NCI-H2196 treated with DMSO at 0.1 percent for 48 hours (cell line): Measurements from ENCODE around the gene CDH11.

ENCODE experiments used
- DNase-seq: peaks from one replicate; lab custom pipeline; 2025; ENCODE audit not compliant: unreplicated experiment; lab: John Stamatoyannopoulos, UW

CDH11 gene

DNA sequence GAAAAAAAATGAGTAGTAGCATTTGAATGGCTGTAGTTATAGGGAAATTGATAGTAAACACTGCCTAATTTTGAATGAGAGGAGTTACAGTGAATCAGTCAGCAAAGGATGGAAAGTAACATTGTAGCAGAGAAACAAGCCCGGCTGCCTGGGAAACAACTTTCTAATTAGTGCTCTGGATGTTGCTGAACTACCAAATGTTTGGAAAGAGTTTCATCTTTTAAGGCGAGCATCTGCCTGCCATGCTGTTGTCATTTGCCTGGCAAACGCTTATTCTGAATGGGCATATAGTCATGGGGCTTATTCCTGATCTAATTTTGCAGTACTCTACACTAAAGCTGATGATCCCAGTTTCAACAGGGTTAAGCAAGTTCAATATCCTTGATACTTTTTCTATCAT is 138.6 kb downstream of the CDH11 start:
- DNase-seq = no peak

DNA sequence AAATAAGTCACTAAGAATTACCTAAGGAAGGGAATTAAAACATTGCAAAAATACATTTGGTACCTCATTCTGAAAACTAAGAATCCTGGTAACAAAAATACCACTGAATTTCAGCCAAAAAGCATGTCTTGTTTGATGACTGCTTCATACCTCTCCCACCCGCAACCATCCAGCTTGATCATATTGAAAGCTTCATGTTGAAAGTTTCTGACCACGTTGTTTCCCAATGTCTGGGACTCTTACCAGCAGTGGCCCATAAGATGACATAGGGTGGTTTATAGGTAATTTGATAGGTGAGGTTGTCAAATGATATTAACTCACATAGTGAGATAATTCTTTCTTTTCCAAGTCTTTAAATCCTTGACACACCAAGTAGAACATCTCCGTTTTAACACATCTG is 139.3 kb downstream of the CDH11 start:
- no peak for DNase-seq

DNA sequence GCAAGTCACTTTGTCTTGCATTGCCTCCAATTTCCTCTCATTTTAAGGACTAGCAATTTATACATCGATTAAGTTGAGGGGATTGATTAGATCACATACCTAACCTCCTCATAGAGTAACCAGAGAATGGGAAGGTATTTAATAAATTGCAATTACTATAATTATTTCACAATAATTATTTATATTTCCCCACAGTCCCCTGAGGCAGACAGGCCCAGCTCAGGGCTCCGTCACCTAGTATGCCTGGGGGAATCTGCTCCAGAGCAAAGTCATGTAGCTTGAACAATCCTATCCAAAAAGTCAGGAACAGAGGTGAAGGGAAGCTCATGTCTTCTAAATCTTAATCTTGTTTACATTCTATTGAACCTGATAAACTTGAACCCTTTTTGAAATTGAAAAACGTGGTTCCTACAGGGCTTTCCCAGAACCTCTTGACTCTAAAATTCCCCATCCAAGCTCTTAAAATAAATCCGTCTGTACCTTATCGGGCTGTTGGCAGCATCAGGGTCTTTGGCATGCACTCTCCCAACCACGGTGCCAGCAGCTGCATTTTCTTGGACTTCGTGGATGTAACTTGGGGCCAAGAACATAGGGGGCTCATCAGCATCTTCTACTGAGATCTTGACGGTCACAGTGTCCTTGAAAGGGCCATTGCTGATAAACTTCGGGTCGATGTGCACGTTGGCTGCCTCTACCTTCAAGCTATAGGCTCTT is 140.1 kb downstream of the CDH11 start:
- no peak for DNase-seq

DNA sequence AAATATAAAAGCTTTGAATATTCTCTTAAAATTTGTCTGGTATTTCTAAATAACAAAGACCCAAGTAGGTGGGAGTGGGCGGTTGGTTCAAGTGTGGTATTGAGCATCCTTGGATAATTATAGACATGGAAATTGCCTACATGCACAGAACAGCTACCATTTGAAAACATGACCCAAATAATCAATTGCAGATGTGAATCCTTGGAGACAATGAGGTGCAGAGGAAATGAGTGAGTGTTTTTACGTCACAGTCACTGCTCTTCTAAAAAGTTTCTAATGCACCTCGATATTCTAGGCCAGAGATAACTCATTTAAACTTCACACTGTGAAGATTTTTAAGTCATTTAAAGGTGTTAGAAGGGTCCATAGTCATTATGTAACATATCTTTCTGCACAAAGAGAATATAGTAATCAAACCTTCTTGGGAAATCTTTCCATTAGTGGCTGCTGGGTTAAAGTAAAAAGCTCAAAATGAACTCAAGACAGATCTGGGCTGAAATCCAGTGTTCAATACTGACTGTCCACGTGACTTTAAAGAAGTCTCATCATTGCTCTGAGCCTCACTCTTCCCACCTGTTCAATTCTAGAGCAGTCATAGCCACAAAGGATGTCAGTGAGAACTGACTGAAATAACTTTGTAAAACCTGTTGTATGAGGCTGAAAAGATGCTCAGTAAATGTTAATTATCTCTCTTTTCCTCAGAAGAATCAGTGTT is 144.5 kb downstream of the CDH11 start:
- no peak for DNase-seq

DNA sequence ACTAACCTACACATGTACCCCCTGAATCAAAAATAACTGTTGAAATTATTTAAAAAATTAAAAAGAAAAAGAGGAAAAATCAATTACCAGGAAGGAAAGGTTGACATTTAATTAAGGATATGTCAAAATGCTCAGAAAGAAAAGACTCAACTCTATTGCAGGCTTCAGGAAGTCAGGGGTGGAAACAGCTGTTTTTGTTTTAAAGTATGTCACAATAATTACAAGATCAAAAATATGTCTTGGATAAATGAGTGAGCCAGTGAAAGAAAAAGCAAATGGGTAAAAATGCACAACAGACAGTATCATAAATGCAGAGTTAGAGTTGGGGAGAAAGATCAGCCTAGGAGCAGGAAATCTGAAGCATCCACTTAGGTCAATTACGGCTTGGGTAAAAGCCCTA is 146.0 kb downstream of the CDH11 start:
- DNase-seq = no peak

DNA sequence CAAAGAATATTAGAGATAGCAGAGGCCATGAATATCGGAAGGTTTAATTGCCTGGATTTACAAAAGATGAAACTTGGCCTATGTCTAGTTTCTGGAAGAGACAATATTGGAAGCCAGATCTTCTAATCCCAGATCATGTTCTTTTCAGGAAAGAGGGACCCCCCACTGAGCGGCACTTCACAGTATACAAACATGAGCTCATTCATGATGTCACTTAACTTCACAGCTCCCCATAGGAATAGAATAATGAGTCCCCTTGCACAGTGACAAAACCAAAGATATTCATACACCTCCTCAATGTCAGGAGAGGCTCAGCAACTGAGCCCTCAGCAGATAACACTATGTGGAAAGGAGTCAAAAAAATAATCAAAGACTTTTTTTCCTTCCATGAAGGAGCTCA is 147.5 kb downstream of the CDH11 start:
- no peak for DNase-seq

DNA sequence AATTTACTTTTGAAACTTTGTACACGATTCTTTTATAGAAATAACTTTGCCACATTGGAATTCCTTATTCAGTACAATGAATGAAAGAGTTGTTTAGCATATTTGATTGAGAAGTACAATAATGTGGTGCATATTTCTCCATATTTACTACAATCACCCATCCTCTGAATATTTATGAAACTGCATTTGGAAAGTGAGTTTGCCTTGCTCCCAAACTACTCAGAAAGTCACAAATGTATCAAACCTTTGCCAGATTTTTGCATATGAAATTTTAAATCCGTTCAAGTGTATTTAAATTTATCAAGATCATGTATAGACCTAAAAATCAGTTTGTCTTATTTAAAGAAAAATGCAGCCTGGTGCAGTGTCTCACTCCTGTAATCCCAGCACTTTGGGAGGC is 148.7 kb downstream of the CDH11 start:
- DNase-seq = no peak

DNA sequence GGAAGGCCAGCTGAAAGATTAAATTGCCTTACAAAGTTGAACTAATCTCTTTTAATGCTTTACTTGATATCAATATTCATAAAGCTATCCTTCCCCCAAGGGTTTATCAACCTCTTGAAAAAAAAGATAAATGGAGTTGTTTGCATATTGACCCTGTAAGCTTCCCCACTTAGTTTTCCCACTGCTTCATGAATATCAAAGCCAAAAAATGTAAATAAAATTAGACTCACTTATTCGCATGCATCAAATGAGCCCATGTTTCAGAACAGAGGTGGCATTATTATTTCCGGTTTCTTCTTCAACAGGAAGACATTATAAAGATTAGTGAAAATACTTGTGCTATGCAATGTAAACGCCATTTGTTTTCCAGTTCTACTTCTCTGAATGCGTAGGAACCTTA is 150.7 kb downstream of the CDH11 start:
- no peak for DNase-seq

DNA sequence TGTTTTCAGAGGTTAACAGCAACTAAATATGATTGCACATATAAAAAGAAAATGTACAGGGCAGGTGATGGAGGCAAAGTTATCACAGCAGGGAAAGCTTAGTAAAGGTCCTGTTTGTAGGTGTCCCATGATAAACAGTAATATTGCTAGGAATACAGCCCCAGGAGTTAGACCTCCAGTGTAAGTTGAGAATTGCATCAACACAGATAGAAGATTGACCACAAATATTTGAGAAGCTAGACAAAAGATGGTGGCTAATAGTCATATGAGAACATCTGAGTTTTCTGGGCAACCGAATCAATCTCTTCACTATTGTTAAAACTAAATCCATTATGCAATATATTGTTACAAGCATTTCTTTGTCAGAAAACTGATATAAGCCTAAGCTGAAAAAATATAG is 152.6 kb downstream of the CDH11 start:
- DNase-seq = no peak

DNA sequence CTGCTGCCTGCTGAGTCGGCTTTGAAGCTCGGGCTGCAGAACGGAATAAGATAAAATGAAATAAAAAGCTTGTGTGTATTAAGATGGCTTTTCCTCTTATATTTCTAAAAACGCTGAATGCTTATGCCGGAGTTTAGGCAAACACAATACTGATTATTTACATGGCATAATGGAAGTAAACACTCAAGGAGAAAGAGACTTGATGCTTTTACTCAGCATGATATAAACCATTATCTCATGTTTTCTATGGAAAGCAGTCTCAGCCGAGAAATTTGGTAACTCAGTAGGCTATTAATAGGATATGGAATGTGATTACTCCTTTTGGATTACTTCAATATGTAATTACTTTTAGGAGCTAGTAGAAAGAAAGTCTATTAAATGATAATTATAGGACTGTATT is 153.3 kb downstream of the CDH11 start:
- DNase-seq = no peak

DNA sequence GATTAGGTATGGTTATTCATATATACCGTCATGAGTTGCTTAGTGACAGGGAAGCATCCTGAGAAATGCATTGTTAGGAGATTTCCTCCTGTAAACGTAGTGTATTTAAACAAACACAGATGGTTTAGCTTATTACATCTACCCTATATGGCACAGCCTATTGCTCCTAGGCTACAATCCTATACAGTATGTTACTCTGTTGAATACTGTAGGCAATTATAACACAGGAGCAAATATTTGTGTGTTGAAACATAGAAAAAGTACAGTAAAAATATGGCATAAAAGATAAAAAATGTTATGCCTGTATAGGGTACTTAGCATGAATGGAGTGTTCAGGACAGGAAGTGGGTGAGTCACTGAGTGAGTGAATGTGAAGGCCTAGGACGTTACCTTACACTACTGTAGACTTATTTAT is 157.7 kb downstream of the CDH11 start:
- DNase-seq = no peak

DNA sequence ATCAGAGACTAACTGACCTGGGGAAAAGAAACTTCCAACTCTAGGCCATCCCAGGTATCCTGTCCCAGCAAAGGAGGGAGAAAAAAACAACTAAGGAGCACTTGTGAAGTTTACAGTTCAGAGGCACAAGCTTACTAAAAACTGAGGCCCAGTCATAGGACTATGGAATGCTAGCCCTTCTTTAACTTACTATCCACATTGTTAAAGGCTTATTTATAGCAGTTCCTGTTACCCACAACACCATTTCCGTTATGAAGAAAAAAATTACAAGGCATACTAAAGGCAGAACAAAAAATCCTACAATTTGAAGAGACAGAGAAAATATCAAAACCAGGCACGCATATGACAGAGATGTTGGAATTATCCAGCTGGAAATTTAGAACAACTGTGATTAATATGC is 159.1 kb downstream of the CDH11 start:
- no peak for DNase-seq

DNA sequence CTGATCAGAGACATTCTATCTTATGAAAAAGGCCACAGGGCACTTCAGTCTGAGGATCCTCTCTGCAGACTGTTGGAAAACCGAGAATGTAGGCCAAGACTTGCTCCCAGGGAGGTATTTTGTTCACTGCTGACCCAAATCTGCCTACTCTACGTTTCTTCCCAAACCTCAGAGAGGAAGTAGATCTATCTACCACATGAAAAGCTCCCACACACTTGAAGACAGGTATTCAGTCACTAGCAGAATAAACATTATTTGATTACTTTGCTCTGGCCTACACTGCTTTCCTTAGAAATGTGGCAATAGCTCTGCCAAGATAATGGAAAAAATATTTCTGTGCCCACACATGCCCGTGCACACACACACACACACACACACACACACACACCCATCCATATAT is 164.6 kb downstream of the CDH11 start:
- no peak for DNase-seq

DNA sequence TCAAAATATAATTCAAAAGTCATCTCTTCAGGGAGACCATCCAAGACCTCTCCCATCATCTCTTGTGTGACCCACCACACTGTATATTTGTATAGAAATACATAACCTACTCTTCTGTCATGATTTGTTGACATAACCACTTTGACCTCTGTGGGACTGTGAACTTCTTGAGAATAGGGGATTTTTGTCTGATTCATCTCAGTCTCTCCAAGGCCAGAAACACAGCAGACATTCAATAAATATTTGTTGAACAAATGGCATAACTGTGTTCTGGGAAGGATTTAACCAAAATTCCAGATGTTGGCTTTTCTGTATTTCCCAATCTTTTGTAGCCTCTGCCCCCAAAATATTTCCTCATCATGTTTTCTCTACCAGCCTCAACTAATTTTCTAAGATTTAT is 169.7 kb downstream of the CDH11 start:
- no peak for DNase-seq

DNA sequence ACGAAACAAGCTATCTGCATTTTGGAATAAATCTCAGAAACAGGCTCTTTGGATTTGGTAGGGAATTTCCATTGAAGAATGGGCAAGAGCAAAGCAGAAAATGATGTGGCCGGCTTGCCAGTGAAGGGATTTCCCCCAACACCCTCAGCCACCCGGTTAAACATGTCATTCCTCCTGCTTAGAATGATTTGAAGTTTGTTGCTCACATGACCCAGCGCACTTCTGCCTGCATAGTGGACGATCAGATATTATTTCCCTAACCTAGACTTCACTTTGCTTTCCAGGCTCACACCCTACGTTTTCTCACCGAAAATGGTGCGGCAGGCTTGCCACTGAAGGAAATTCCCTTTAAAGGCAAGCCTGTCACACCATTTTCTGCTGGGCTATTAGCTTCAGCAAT is 170.7 kb downstream of the CDH11 start:
- no peak for DNase-seq

DNA sequence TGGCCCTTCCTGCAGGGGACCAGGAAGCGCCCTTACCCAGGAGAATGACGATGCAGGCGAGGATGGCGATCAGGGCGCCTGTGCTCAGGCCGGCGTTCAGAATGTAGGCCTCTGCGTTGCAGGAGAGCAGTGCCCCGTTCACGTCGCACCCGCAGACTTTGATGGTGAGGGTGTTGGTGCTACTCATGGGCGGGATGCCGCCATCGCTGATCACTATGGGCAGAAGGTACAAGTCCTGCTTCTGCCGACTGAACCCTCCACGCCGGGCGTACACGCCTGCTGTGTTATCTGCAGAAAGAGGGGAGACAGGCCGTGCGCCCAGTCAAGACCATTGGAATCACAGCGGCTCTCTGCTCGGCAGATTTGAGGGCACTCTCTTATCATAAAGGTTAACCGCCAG is 171.1 kb downstream of the CDH11 start:
- no peak for DNase-seq

DNA sequence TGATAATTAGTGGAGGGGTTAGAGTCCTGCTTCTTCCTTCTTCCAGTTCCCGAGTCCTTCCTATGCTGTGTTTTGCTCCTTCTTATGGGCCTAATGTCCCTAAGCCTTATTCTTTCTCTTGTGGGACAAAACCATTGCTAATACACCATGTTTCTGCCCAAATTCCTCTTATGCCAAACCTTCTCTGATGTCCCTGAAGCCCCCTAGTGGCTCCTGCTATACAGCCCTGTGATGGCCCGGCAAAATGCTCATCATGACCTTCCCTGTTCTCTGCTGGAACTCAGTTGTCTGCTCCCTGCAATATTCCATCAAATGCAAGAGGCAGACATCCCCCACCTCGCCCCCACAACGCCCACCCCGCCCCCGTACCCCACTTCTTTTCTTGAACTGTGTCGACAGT is 171.6 kb downstream of the CDH11 start:
- DNase-seq = no peak

DNA sequence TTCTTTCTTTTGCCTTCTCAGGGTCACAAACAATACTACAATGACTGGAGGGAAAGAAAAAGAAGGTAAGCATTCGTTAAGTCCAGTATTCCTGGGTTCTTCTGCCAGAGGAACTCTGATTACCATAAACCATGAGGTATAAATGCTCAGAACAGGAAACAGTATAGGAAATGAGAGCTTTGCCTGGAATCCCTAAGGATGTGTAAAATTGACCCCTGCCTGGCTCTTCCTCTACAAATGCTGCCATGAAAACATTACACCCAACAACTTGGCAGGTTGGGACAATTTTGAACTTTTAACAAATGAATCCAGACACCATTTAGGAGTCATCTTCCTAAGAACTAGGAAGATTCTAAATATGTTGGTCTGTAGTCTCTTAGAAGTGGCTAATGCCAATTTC is 173.8 kb downstream of the CDH11 start:
- no peak for DNase-seq

DNA sequence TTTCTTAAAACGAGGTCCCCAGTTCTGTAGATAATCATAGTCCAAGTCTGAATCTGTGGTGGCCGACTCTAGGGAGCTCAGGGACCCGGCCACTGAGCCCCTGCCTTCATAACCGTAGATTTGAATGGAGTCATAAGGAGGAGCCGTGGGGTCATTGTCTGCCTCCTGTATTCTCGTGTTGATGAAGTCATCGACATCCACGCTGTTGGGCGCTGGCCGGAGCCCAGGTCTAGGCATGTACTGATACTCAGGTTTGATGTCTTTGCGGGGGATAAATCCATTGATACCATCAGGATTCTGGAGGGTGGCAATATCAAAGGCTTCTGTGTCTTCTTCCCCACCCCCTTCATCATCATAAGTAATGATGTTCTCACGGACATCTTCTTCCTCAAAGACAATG is 174.2 kb downstream of the CDH11 start:
- no peak for DNase-seq

DNA sequence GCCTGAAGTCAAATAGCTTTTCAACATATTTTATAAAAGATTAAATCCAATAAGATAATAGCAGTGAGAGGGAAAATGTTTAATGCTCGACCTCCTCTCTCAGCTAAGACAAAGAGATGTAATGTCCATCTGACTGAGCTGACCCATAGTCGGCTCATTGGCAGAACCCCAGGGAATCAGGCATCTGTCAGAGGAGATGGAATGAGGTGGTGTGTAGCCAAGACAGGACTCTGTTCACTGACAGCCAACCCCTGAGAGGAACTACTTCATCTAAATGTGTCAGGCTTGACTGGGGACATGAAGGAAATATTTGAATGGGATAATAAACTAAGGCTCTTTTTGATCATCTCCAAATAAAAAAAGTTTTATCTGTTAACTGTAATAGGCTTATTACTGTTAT is 188.0 kb downstream of the CDH11 start:
- no peak for DNase-seq

DNA sequence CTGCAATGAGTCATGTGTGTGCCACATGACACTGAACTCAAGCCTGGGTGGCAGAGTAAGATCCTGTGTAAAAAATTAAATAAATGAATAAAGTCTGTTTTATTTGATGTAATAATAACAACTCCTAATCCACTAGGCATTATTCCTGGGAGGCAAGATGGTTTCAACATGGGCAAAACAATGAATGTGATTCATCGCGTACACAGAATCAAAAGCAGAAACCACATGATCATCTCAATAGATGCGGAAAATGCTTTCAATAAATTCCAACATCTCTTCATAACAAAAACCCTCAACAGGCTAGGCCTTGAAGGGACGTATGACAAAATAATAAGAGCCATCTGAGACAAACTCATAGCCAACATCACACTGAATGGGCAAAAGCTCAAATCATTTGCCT is 195.4 kb downstream of the CDH11 start:
- no peak for DNase-seq

DNA sequence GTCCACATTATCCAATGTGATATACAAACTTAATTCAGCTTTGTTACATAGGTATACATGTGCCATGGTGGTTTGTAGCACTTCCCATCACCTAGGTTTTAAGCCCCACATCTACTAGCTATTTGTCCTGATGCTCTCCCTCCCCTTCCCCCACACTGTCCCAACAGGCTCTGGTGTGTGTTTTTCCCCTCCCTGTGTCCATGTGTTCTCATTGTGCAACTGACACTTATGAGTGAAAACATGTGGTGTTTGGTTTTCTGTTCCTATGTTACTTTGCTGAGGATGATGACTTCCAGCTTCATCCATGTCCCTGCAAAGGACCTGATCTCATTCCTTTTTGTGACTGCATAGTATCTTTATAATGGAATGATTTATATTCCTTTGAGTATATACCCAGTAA is 196.7 kb downstream of the CDH11 start:
- DNase-seq = no peak

DNA sequence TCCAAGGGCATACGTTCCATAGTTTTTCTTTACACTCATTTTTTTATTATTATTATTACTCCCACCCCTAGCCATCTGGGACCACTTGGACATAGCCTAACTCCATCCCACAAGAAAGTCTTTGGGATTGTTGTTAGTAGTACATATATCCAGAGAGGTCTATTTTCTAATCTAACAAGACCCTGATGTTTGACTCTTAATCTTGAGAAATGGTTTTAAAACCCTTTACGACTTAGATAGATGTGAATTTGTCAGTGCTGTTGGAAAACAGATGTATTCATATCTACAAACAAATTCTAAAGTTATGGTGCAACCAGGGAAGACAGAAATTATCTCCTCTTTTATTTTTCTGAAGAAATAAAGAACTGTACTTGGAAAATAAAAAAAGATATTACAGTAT is 197.8 kb downstream of the CDH11 start:
- DNase-seq = no peak
